NCI-H187 treated with DMSO at 0.1 percent for 48 hours (cell line): ENCODE measurements around the gene ACTN2.

Experiments used
- DNase-seq: peaks from one replicate; lab custom pipeline; 2025; lab: John Stamatoyannopoulos, UW

The ACTN2 gene

GRCh38 chr1:236742421-236743160 lies 56.3 kb downstream of the ACTN2 start:
- DNase-seq, result no peak

- DNase-seq, result no peak
Observed at GRCh38 chr1:236744533-236744932, 58.2 kb downstream of the ACTN2 start.

- no peak for DNase-seq
Observed at GRCh38 chr1:236746785-236747184, 60.5 kb downstream of the ACTN2 start.

DNA sequence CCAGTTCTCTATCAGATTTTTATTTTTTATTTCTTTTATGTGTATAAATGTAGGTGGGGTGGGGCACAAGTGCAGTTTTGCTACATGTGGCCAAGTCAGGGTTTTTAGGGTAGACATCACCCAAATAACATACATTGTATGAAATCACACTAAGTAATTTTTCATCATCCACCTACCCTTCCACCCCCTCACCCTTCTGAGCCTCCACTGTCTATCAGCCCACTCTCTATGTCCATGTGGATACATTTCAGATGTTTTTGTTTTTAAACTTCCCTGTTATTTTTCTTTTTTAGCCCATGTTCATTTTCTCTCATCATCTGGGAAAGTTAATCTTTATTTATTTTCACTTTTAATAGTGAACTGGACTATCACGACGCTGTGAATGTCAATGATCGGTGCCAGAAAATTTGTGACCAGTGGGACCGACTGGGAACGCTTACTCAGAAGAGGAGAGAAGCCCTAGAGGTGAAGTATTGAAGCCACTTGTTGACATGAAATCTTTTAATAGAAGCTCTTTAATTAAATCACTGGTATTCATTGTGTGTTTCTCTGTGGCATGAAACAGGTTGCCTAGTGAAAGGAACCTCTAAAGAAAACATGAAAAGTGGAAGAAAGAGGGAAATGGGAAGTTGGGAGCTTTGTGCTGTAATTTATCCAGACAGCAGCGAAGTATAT lies 61.1 kb downstream of the ACTN2 start:
- no peak for DNase-seq

DNA sequence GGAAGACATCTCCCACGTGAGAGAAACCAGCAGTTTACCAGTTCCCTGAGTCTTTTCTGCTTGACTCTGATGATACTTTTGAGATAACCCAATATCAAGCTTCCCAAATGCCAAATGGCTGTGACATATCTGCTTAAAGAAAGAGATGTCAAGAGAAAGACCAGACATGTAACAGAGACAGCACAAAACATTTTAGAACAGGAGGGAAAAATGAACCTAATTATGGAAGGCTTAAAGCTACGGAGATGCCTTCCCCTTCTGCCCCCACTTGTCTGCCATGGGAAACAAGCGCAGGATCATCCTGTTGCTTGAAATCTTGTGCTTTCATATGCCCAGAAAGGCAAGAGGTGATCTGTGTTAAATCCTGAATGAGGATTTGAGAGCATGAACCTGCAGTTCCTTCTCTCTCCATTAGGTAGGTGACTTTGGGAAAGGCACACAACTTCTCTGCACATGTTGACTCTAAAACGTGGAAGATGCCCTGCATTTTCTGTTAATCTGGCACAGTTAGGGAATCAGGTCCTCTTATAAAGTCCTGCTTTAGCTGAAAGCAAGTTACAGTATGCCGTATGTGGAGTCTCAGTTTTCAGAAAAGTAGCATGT lies 62.1 kb downstream of the ACTN2 start:
- no peak for DNase-seq

- DNase-seq, result no peak
Observed at GRCh38 chr1:236750928-236751327, 64.6 kb downstream of the ACTN2 start.

DNA sequence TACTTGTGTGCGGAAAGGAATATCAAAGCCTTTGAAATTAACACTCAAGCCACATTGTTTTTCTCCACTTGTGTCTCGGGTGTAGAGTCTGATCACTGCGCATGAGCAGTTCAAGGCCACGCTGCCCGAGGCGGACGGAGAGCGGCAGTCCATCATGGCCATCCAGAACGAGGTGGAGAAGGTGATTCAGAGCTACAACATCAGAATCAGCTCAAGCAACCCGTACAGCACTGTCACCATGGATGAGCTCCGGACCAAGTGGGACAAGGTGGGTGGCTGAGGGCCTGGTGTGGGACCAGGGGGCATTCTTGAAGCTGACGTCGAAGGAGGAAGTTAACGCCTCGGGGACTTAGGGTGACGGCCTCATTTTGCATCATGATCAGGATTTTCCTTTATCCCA lies 65.1 kb downstream of the ACTN2 start:
- no peak for DNase-seq

DNA sequence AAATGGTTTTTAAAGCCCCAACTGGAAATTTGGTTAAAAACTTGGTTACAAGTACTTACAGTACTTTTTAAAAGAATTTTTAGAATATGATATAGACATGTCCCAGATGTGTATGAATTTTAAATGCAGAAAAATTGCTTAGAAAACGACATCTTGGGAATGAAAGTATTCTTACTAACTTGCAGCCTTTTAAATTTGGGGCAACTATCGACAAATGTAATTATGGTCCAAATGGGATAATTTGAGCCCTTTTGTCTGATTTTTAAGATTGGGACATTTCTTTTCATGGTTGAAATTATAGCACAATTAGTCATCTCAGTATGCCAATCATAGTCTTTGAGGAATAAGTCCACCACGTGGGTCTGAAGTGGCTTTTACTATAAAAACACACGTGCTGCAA lies 65.6 kb downstream of the ACTN2 start:
- DNase-seq, result no peak

- DNase-seq, result no peak
Observed at GRCh38 chr1:236753516-236753915, 67.2 kb downstream of the ACTN2 start.

- no peak for DNase-seq
Observed at GRCh38 chr1:236753964-236754363, 67.7 kb downstream of the ACTN2 start.

GRCh38 chr1:236754525-236755210 lies 68.4 kb downstream of the ACTN2 start:
- DNase-seq, result no peak

DNA sequence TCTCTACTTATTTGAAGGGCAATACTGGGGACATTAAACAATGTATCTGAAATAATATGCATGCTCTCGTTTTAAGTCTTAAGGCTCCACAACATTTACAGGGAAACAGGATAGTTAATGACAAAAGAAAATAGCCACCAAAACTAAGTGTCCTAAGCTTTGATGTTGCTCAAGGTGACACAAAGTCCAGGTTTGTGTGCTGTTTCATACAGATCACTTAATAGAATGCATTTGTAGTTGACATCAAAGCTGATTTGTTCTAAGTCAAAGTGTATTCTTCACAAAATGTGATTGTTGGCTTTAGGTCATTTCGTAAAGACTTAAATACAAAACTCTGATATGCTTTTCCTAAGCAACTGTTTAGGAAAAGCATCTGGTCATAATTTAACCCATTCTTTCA lies 71.3 kb downstream of the ACTN2 start:
- DNase-seq, result no peak

GRCh38 chr1:236759252-236759859 lies 73.1 kb downstream of the ACTN2 start:
- DNase-seq, result no peak

DNA sequence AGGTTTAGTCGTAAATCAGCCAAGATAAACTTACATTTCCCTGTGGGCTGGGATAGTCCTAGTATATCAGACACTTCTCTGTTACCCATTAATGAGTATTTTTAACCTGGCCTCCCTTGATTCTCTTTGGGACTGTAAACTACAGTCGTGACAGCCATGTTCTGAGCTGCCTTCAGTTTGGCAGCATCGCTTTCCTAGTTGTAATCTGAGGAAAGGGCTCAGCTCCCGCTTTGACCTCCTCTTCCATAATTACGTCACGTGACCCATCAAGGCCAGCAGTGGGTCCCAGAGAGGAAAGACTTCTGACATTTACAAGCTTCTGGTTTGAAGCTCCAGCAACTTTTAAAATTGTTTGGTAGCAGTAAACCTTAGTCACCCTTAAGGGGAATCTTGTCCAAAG lies 74.2 kb downstream of the ACTN2 start:
- DNase-seq, result no peak

DNA sequence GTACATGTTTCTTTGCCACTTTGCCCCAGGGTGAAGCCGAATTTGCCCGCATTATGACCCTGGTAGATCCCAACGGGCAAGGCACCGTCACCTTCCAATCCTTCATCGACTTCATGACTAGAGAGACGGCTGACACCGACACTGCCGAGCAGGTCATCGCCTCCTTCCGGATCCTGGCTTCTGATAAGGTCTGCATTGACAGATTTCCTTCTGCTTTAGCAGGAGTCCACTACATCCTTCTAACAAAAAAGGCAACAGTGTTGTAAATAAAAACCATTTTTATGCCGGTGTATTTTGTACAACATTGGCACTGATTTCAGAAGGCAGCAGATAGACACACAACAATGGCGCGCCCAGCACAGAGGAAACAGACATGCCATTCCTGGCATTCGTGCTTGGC lies 74.7 kb downstream of the ACTN2 start:
- DNase-seq, result no peak

- no peak for DNase-seq
Observed at GRCh38 chr1:236761397-236762132, 75.3 kb downstream of the ACTN2 start.

GRCh38 chr1:236762410-236762809 lies 76.1 kb downstream of the ACTN2 start:
- no peak for DNase-seq

- DNase-seq, result no peak
Observed at GRCh38 chr1:236765831-236766230, 79.5 kb downstream of the ACTN2 start.

GRCh38 chr1:236766506-236766905 lies 80.2 kb downstream of the ACTN2 start:
- DNase-seq, result no peak

GRCh38 chr1:236767276-236767675 lies 81.0 kb downstream of the ACTN2 start:
- DNase-seq, result no peak

- DNase-seq, result no peak
Observed at GRCh38 chr1:236768601-236769000, 82.3 kb downstream of the ACTN2 start.

DNA sequence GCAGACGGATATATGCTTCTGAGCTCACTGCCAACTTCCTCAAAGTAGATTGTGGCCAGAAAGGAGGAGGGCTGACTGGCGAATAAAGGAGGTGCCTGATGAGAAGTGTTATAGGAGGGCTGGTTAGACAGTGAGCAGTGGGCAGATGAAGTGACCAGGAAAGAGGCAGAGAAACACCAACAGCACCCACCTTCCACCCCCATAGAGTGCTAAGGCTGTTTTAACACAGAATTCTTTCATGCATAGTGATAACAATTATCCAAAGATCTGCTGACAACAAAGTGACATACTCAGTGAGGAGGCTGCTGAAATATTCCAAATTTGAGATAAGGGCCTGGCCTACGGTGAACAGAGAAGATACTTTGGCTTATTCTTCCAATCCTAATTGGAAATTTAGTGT lies 87.6 kb downstream of the ACTN2 start:
- DNase-seq, result no peak
